ENCODE measurements around the gene TAPT1. TPM values are rescaled to one million over a fixed set of nuclear protein-coding genes. Genes with fewer than 3 reads are reported as not detected.

Gene TAPT1, protein sequence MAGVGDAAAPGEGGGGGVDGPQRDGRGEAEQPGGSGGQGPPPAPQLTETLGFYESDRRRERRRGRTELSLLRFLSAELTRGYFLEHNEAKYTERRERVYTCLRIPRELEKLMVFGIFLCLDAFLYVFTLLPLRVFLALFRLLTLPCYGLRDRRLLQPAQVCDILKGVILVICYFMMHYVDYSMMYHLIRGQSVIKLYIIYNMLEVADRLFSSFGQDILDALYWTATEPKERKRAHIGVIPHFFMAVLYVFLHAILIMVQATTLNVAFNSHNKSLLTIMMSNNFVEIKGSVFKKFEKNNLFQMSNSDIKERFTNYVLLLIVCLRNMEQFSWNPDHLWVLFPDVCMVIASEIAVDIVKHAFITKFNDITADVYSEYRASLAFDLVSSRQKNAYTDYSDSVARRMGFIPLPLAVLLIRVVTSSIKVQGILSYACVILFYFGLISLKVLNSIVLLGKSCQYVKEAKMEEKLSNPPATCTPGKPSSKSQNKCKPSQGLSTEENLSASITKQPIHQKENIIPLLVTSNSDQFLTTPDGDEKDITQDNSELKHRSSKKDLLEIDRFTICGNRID
- 9.9 and 11.1 TPM in 2 replicates for total RNA-seq (2021)
- long read RNA-seq, partial matches to known transcripts: 0 of 3 reads
- long read RNA-seq, other reads (novel, unspliced or antisense): 3 of 3 reads

DNA sequence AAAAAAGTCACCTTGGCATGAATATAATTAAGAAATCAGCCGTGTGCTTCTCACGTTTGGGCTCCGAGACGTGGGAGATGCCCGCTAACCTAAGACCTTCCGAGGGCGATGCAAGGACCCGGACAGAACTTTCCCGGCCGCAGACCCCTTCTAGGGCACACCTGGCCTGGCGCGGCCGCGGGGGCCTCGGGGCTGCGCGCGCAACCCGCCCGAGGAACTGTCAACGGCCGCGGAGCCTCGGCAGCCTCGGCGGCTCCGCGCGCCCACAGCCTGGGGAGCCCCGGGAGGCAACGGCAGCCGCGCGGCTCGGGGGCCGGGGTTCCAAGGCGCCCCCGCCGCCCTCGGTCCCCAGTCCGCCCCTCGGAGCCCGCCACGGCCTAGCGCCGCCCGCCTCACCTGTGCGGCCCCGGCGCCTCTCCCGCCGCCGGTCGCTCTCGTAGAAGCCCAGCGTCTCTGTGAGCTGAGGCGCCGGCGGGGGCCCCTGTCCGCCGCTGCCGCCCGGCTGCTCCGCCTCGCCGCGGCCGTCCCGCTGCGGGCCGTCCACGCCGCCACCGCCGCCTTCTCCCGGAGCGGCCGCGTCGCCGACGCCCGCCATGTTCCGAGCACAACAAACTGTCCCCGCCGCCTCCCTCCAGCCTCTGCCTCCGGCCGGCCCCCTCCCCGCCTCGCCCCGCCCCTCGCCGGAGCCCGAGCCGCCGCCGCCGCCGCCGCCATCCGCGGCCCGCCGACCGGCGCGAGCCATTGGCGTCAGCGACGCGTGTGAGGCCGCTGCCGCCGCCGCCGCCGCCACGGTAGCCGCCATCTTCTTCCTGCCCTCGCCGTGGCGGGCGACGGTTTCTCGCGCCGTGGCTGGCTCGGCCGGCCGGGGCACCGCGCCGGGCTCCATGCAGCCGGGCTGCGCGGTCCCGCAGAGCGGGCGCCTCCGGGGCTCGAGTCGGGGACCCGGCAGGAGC lies at the start of gene TAPT1:
Gene TAPT1, minus strand, starts transcription at position 609 of the 953 bp plus-strand sequence. Its CDS starts 14 bp downstream, at position 595.
- no CpG with 5 or more reads among the region's 143 CpGs for WGBS (ENCODE audit: extremely low coverage, insufficient read length, low lambda C conversion rate)
- Histone ChIP-seq H3K27me3 (ENCODE audit: insufficient read depth, low read length) (no peaks in the 10 kb centered on the region), H4K91ac (ENCODE audit: insufficient read length, low read depth, low read length) (no peak within 1 kb of the TSS), H2BK120ac (ENCODE audit: low read depth, low read length, poor library complexity, severe bottlenecking) (no peak within 1 kb of the TSS), H3K79me2 (ENCODE audit: insufficient read depth, low read length) (peaks cover 2% of the 10 kb centered on the region; the same call in 1 of the 2 replicates), H3K4me2 (ENCODE audit: insufficient read depth, insufficient read length, low read length) (peak within 1 kb of the TSS; percentile 98), H2BK5ac (ENCODE audit: insufficient read length, low read length) (no peak within 1 kb of the TSS), H3K27ac (ENCODE audit: insufficient read length, low read depth, low read length) (no peak within 1 kb of the TSS), H3K14ac (ENCODE audit: insufficient read depth, low read length) (peak within 1 kb of the TSS; percentile 84), H2AFZ (ENCODE audit: low read length) (peak within 1 kb of the TSS; percentile 71), H3K18ac (ENCODE audit: insufficient read length, low read depth, low read length) (no peak within 1 kb of the TSS), H3K23ac (ENCODE audit: insufficient read length, low read depth, low read length) (no peak within 1 kb of the TSS), H3K23me2 (ENCODE audit: insufficient read length, low read depth, low read length, poor library complexity, severe bottlenecking) (peaks cover 10% of the 10 kb centered on the region), H3T11ph (ENCODE audit: low read length) (no peak within 1 kb of the TSS), H2BK15ac (ENCODE audit: low read depth, low read length) (no peak within 1 kb of the TSS), H2AK5ac (ENCODE audit: insufficient read length, low read length) (no peak within 1 kb of the TSS), H3K4ac (ENCODE audit: low read depth, low read length) (no peak within 1 kb of the TSS), H4K8ac (replicated peaks; ENCODE audit: insufficient read length, low read depth, low read length) (no peak within 1 kb of the TSS), H3K79me1 (ENCODE audit: insufficient read depth, low read depth, low read length, poor library complexity, severe bottlenecking) (no peaks in the 10 kb centered on the region), H2BK20ac (ENCODE audit: low read depth, low read length, poor library complexity, severe bottlenecking) (no peak within 1 kb of the TSS), H4K20me1 (ENCODE audit: control insufficient read depth, insufficient read depth, insufficient read length) (no peaks in the 10 kb centered on the region), H3K56ac (ENCODE audit: insufficient read length, low read depth, low read length) (no peak within 1 kb of the TSS), H3K9me3 (ENCODE audit: control insufficient read depth, low read depth, low read length) (no peaks in the 10 kb centered on the region), H4K5ac (ENCODE audit: insufficient read length, low read depth, low read length) (no peak within 1 kb of the TSS), H3K4me1 (ENCODE audit: insufficient read depth, low read length) (peaks cover 4% of the 10 kb centered on the region; the same call in 1 of the 2 replicates), H3K9ac (ENCODE audit: extremely low read depth, insufficient read length, low read length) (peak within 1 kb of the TSS; percentile 73), H2BK12ac (ENCODE audit: insufficient read length, low read depth, low read length) (no peak within 1 kb of the TSS)
- peaks cover 0 to 2% (median 0%) of the 10 kb centered on the region in 3 experiments; a peak in 1 of 7 replicates for H3K36me3 Mint-ChIP-seq (ENCODE audit: insufficient read depth in 1 of 3, low read depth in 3 of 3)
- DNase-seq: peak; percentile 77
- TF ChIP-seq, protein P1, sequence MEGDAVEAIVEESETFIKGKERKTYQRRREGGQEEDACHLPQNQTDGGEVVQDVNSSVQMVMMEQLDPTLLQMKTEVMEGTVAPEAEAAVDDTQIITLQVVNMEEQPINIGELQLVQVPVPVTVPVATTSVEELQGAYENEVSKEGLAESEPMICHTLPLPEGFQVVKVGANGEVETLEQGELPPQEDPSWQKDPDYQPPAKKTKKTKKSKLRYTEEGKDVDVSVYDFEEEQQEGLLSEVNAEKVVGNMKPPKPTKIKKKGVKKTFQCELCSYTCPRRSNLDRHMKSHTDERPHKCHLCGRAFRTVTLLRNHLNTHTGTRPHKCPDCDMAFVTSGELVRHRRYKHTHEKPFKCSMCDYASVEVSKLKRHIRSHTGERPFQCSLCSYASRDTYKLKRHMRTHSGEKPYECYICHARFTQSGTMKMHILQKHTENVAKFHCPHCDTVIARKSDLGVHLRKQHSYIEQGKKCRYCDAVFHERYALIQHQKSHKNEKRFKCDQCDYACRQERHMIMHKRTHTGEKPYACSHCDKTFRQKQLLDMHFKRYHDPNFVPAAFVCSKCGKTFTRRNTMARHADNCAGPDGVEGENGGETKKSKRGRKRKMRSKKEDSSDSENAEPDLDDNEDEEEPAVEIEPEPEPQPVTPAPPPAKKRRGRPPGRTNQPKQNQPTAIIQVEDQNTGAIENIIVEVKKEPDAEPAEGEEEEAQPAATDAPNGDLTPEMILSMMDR (conservative IDR thresholded peaks at IDR 0.05): no peak
- H3K27me3 Mint-ChIP-seq (ENCODE audit: low read depth): no peaks in the 10 kb centered on the region
- H3K27ac Mint-ChIP-seq: peak within 1 kb of the TSS; percentile 94 to 99 (median 98)
- peak within 1 kb of the TSS; percentile 94 to 98 for H3K4me3 Mint-ChIP-seq
- H3K9me3 Mint-ChIP-seq: no peaks in the 10 kb centered on the region
- H3K4me1 Mint-ChIP-seq: peaks cover 28 to 33% of the 10 kb centered on the region in 2 experiments
